Measurements from ENCODE around the gene SAMD11.

SAMD11 gene

GRCh38 chr1:918843-919242, 4.9 kb upstream of the SAMD11 start:
- DNase-seq, result no peak

GRCh38 chr1:919271-919872, 4.4 kb upstream of the SAMD11 start:
- DNase-seq, result no peak

GRCh38 chr1:920010-920409, 3.7 kb upstream of the SAMD11 start:
- no peak for DNase-seq

GRCh38 chr1:920521-920920, 3.2 kb upstream of the SAMD11 start:
- no peak for DNase-seq

GRCh38 chr1:921011-921837, 2.5 kb upstream of the SAMD11 start:
- DNase-seq, result peak; percentile 32

GRCh38 chr1:923991-924655, 400 bp downstream of the SAMD11 start:
- no peak for DNase-seq

GRCh38 chr1:924656-925560, 1.2 kb downstream of the SAMD11 start:
- no peak for DNase-seq

GRCh38 chr1:925561-926421, 2.1 kb downstream of the SAMD11 start:
- no peak for DNase-seq

GRCh38 chr1:927234-927633, 3.5 kb downstream of the SAMD11 start:
- no peak for DNase-seq

- DNase-seq, result no peak
Measured at GRCh38 chr1:927748-928147, 4.0 kb downstream of the SAMD11 start.

GRCh38 chr1:928825-929661, 5.3 kb downstream of the SAMD11 start:
- no peak for DNase-seq

- DNase-seq, result no peak
Measured at GRCh38 chr1:929712-930632, 6.2 kb downstream of the SAMD11 start.

- no peak for DNase-seq
Measured at GRCh38 chr1:930633-931138, 7.0 kb downstream of the SAMD11 start.

GRCh38 chr1:931380-932172, 7.9 kb downstream of the SAMD11 start:
- DNase-seq, result no peak

GRCh38 chr1:932173-932510, 8.4 kb downstream of the SAMD11 start:
- DNase-seq, result no peak

- DNase-seq, result no peak
Measured at GRCh38 chr1:932776-933602, 9.3 kb downstream of the SAMD11 start.

GRCh38 chr1:933603-933940, 9.8 kb downstream of the SAMD11 start:
- DNase-seq, result no peak

Data from hematopoietic multipotent progenitor cell treated with erythropoietin and hydrocortisone succinate and interleukin-3 and kit ligand, for 8 days (in vitro differentiated cells).